NCI-H2227 (cell line): ENCODE results near the gene AK9.
A peak's percentile ranks its signal among the peaks of the same experiment; 100 is the strongest.

Experiments used
- DNase-seq: peaks from one replicate; lab custom pipeline; 2025; ENCODE audit not compliant: unreplicated experiment; lab: John Stamatoyannopoulos, UW

The AK9 gene

DNA sequence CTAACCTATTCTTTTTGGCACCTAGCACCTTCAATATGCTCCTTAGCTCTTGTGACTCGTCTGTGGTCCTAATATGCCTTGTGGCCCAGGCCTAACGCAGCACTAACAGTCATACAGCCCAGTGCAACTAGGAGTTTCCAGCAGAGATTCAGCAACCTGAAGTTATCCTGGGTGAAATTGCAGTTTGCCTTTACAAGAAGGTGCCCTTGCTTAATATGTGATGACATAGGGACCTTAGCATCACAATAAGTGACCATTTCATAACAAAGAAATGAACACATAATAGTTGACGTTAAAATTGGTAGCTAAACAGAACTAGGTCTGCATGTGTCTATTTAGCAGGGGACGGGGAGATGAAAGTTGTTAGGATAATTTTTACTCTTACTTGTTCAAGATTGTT lies 10.2 kb upstream of the AK9 start:
- no peak for DNase-seq

DNA sequence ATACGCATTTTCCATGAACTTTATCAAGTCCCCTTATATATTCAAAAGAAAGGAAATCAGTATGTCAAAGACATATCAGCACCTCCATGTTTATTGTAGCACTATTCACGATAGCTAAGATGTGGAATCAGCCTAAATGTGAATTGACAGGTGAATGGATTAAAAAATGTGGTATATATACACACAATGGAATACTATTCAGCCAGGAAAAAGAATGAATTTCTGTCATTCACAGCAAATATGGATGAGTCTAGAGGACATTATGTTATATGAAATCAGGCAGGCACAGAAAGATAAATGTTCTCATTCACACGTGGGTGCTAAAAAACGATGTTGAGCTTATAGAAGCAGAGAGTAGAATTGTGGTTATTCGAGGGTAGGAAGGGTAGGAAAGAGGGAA lies 5.4 kb upstream of the AK9 start:
- no peak for DNase-seq

DNA sequence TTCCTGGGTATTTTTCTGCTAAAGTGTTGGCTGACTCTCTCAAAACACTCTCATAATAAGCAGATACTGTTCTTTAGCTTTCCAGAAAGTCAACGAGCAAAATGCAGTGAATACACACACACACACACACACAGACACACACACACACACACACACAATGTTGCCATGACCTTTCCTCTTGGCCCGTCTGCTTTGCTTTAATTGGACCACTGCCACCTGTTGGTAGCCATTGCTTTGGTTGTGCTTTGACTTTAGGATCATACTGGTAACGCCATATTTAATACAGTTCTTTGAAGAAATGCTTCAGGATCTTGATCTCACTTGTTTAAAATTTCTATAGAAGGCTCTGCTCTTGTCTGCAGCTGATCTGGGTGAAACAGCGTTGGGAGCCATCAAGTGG lies 4.5 kb upstream of the AK9 start:
- DNase-seq: peak; percentile 8

DNA sequence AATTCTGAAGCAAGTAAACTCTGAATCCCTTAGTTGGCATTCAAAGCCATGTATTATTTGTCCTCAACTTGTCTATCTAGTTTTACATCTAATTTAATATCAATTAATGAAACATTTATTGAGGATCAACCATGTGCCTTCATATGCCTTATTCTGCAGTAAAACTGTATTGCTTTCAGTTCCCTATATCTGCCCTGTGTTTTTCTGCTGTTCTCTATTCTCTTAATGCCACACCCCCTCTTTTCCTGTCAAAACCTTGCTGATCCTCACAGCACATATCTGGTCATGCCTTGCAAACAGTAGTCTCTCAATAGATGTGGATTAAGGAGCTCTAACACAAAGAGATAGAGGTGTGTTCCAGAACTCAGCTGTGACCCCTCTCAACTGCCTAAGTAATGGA lies 2.1 kb upstream of the AK9 start:
- no peak for DNase-seq

DNA sequence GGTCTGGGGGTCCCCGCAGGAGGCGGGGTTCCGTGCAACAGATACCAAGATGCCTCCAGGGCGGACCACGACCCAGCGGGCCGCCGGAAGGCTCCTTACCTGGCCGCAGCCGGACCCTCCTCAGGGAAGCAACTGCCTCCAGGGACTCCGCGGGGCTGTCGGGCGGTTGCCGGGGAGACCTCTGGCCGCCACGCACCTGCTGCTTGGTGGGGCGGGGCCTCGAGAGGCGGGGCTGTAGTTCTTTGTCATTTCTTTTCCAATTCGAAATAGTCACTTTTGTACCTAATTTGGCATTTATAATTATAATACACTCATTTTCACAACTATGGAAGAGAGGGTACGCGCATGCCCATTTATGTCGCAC lies 647 bp downstream of the AK9 start:
- DNase-seq: peak; percentile 66

DNA sequence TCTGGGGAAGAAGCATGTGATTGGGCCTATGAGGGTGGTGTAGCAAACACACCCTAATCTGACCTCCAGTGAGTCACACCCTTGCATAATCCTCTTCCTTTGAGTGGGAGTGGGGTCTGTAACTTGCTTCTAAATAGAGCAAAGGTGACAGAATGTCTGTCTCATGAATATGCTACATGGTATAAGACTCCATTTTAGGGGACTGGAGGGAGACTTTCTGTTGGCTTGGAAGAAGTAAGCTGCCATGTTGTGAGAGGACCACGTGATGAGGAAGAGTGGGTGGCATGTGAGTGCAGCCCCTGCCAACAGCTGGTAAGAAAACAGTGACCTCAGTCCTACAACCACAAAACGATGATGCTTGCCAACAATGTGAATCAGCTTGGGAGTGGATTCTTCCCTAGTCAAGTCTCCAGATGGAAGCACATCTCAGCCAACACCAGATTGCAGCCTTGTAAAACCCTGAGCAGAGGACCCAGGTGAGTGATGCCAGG lies 3.7 kb downstream of the AK9 start:
- DNase-seq: no peak

DNA sequence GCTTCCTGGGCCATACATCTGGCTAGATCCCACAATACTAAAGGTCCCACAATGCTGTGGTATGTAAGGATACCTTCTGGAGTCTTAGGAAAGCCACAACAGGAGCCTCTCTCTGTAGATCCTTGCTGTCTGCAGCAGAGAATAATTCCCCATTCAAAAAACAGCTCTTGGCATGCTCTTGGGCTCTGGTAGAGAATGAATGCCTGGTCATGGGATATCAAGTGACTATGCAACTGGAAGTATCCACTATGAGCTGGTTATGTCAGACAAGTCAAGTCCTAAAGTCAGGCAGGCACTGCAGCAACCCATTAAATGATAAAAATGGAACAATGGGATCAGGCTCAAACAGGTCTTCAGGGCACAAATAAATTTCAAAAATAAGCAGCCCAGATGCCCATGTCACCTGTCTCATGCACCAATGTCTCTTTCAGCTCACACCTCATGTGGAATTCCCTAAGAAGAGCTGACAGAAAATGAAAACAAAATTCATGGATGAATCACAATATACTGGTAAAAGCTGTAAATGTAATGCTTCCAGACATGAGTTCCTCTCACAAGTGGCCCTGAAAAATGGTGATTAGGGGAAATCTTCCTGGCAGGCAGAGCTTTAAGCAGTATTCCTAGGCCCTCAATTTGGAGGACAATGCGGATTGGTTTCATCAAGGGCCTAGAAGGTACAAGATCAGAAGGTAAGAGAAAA lies 4.3 kb downstream of the AK9 start:
- no peak for DNase-seq

DNA sequence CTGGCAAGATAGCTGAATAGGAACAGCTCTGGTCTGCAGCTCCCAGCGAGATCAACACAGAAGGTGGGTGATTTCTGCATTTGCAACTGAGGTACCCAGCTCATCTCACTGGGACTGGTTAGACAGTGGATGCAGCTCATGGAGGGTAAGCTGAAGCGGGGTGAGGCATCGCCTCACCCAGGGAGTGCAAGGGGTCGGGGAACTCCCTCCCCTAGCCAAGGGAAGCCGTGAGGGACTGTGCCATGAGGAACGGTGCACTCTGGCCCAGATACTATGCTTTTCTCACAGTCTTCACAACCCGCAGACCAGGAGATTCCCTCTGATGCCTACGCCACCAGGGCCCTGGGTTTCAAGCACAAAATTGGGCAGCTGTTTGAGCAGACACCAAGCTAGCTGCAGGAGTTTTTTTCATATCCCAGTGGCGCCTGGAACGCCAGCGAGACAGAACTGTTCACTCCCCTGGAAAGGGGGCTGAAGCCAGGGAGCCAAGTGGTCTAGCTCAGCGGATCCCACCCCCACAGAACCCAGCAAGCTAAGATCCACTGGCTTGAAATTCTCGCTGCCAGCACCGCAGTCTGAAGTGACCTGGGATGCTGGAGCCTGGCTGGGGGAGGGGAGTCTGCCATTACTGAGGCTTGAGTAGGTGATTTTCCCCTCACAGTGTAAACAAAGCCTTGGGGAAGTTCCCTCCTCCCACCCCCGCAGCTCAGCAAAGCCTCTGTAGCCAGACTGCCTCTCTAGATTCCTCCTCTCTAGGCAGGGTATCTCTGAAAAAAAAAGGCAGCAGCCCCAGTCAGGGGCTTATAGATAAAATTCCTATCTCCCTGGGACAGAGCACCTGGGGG lies 12.1 kb downstream of the AK9 start:
- peak; percentile 63 for DNase-seq

DNA sequence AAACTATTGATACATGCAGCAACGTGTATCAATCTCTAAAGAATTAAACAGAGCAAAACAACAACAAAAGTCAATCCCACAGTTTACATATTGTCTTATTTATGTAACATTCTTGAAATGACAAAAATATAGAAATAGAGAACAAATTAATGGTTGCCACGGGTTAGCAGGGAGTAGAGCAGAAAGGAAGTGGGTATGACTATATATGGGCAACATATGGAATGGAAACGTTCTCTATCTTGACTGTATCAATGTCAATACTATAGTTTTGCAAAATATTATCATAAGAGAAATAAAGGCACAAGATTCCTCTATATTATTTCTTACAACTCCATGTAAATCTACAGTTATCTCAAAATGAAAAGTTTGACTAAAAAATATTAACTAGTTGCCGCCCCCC lies 12.8 kb downstream of the AK9 start:
- DNase-seq: no peak

DNA sequence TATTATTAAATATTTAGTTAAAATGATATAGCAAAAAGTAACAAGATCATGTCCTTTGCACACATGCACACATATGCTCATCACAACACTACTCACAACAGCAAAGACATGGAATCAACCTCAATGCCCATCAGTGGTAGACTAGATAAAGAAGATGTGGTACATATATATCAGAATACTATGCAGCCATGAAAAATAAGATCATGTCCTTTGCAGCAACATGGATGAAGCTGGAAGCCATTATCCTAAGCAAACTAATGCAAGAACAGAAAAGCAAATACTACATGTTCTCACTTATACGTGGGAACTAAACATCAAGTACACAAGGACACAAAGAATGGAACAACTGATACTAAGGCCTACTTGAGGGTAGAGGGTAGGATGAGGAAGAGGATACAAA lies 14.3 kb downstream of the AK9 start:
- no peak for DNase-seq

DNA sequence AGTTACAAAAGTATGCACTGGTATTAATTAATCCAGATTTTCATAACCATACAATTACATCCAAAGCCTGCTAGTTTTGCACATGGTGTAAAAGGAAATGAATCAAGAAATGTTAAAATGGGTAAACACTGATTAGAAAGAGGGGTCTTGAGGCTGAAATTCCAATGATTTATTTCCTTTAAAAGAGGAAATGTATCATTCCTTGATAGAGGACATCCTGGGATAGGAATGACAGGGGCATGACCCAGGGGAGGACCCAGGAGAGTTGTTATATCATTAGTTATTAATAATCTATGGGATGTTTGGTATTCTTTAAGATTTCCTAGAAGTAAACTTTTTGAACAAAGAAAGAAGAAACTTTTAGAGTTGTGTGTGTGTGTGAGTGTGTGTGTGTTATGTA lies 18.2 kb downstream of the AK9 start:
- no peak for DNase-seq

DNA sequence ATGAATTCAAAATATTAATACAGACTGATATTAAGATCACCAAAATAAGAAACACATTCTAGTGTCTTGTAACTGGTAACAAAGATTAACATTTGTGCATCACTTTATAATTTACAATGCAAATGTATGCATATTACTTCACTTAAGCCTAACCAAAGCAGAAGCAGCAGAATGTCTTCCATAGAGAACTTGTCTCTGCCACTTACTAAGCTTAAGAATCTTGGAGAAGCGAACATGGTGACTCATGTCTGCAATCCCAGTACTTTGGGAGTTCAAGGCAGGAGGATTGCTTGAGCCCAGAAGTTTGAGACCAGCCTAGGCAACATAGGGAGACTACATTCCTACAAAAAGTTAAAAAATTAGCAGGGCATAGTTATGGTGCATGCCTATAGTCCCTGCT lies 18.8 kb downstream of the AK9 start:
- DNase-seq: no peak

DNA sequence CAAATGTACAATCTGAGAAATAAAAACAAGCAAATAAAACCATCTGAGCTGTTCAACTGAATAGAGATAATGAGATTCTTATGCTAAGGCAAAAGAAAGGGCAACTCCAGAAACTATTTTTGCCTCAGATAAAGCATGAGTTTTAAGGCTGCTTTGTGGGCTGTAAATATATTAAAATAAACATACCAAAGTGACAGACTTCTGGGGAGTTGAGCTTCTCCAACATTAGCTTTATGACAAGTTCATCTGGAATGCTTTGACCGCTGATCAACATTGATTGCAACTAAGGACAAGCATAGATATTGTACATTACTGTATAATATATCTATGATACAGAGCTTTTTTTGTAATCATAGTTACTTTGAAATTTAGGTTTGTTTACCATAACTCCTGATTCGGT lies 19.3 kb downstream of the AK9 start:
- DNase-seq: no peak

DNA sequence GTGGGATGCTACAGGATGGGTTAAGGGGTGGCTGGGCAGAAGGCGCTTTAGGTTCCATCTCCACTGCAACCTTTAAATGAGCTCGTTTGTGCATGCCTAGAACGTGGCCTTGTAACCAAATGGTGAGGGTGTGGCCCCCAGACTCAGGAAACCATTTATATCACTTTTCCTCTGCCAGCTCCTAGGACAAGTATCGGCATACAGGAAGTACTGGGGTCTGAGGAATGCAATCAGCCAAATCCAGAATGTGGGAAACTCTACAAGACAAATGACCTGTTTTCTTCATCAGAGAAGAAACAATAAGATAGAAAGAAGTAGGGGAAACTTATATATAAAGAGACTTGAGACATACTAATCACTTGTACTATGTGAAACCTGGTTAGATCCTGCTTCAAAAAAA lies 21.2 kb downstream of the AK9 start:
- DNase-seq: no peak

DNA sequence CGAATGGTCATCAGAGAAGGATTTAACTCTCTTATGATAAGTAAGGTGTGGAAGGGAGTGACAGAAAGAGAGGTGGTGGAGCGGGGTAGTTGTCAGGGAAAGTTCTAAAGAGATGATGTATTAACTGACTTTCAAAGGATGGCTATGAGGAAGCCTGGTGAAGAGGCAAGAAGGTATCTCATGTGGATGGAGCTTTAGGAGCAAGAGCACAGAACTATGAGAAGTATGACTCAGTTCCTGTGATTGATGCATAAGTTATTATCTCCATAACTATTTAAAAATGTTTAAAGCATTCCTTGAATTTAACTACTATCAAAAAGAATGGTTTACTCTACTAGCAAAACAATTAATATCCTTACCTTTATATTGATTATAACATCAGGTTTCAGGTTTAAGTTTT lies 28.8 kb downstream of the AK9 start:
- no peak for DNase-seq

DNA sequence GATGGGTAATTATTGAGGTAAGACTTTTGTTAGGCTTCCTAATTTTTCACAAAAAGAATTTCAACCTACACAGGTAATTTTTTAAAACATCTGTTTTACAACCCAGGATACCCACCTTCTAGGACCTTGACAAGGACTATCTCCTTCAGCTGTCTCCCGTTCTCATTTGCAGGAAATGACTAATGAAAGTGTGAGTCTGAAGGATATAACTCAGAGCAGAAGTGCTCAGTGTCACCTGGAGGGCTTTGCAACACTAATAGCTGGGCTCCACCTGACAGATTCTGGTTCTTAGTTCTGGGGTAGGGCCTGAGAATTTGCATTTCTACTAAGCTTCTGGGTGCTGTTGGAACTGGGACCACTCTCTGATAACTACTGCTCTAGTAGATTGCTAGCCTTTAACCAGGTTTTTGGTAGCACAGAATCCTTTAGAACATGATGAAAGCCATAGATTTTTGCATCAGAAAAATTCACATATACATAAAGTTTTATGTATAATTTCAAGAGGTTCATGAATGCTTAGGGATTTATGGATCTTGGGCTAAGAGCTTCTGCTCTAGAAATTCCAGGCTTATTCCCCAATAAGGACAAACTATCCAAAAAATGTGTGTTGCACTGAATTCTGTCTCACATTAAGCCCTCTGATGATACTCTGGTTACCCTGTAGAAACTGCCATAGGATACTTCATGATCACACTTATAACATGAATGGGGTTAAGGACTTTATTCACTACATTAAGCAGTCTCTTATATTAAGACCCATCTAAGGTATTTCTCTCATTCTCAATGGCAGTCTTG lies 30.3 kb downstream of the AK9 start:
- no peak for DNase-seq

DNA sequence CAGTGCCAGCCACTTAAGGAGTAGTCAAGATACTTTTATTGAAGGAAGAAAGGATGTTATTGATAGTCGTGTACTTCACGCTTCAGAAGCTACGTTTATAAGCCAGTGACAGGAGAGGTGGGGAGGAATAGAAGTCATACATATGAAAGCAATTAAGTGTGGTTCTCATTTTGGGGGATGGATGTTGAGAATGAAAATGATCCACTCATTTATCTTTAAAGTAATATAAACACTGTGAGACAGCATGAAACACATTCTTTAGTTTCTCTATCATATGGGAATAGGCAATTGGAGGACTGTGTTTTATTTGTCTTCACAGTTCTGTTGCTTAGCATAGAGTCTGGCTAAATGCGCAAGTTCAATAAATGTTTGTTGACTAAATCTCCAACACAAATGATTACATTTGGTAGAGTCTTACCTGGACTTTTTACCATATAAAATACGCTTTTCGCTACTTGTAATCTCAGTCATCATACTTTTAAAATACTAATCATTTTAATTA lies 35.2 kb downstream of the AK9 start:
- no peak for DNase-seq

DNA sequence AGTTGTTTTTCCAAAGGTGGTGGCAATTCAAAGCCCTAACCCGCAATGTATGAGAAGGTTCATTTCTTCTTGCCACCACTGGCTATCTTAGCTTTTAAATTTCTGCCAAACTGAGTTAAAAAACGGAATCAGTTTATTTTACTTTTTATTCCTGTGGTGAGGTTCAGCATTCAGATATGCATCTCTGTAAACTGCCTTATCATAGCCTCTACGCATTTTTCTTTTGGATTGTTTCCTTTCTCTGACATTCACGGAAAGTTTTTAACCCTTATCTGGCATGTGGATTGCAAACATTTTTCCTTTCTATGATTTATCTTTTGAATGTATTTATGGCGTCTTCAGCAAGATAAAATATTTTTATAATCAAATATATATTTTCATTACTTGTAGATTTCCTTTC lies 37.7 kb downstream of the AK9 start:
- DNase-seq: no peak

DNA sequence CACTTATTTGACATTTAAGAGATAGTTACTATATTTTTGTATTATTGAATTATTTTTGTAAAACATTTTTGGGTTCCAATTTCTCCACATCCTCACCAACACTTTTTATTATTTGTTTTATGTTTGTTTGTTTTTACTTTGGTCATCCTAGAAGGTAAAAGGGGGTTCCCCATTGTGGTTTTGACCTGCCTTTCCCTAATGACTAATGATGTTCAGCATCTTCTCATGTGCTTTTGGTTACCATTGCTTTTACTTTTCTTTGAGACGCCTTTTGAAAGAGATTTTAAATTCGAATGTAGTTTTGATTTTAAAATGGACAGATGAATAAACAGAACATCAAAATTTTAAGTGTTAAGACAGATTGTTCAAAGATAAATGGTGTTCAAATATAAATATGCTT lies 46.9 kb downstream of the AK9 start:
- no peak for DNase-seq

DNA sequence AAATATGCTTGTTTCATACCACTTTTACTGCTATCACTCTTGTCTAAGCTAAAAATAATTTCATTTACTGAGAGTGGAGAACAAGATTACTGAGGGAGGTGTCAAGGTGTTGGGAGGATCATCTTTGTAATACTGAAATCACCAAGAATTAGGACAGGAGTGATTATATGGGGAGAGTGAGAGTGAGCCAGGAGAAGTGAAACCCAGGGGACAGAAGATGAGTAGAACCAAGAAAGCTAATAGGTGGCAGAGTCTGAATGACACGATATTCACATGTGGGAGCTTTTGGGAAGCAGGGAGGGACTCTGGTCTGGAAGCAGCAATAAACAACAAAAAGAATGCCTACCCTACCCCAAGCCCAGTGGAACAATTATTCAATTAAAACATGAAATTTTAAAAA lies 58.6 kb downstream of the AK9 start:
- DNase-seq: no peak

DNA sequence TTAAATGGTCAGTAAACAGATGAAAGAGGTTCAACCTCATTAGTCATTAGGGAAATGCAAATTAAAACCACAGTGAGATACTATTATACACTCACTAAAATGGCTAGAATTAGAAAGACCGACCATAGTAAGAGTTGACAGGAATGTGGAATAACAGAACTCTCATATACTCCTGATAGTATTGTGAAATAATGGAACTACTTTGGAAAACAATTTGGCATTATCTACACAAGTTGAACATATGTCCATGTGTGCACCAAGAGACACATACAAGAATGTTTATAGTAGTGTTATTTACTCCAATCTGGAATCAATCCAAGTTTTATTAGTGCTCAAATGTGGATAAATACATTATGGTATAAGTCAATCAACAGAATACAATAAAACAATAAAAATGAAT lies 59.6 kb downstream of the AK9 start:
- DNase-seq: no peak
